HUES48 (cell line): ENCODE data around the gene ASB2.

Experiments used
- H3K27ac ChIP-seq: one replicate; pipeline ENCODE4 v1.7.0; 2013; ENCODE audit warnings: low read depth, low read length, inconsistent platforms
- H3K27me3 ChIP-seq: 2 replicates; pipeline ENCODE4 v1.6.1; 2013; ENCODE audit warnings: mild to moderate bottlenecking, low read length; ENCODE audit not compliant: control insufficient read depth, insufficient read depth
- H3K36me3 ChIP-seq: 2 replicates; pipeline ENCODE4 v1.6.1; 2013; ENCODE audit warnings: low read length; ENCODE audit not compliant: control insufficient read depth, insufficient read depth
- H3K4me1 ChIP-seq: 2 replicates; pipeline ENCODE4 v1.6.1; 2013; ENCODE audit warnings: mild to moderate bottlenecking, low read length; ENCODE audit not compliant: control insufficient read depth, insufficient read depth
- H3K4me3 ChIP-seq: 2 replicates; pipeline ENCODE4 v1.5.1; 2013; ENCODE audit warnings: mild to moderate bottlenecking, low read depth, low read length
- H3K9ac ChIP-seq: 2 replicates; pipeline ENCODE4 v1.6.1; 2013; ENCODE audit warnings: mild to moderate bottlenecking, low read depth, low read length, moderate library complexity
- H3K9me3 ChIP-seq: 2 replicates; pipeline ENCODE4 v1.6.1; 2013; ENCODE audit warnings: low read length; ENCODE audit not compliant: control insufficient read depth, insufficient read depth

Gene ASB2

DNA sequence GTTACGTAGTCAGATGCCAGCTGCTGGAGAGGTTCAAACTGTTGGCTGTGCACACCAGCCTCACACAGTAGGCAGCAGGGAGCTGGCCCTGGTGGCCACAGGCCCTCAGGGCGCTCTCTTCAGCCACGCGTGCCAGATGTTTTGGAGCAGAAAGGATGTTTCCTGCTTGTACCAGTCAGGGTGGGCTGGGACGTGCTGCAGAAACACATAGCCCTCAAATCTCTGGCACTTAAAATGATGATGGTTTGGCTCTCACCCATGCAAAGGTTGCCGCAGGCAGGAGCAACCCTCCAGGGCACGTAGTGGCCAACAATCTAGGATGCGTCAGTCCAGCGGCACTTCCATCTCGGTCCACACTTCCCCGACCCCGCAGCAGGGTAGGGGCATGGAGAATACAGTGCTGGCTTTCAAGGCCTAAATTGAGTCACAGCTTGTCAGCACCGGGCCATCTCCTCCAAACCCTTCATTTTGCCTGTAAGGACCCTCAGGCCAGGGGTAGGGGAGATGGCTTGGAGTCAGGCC is 50.9 kb downstream of the ASB2 start:
- Histone ChIP-seq H3K9ac (no peak overlapping the region), H3K36me3 (no peaks in the 10 kb centered on the region), H3K27ac (no peak overlapping the region), H3K9me3 (no peaks in the 10 kb centered on the region), H3K27me3 (no peaks in the 10 kb centered on the region), H3K4me1 (no peaks in the 10 kb centered on the region), H3K4me3 (no peak overlapping the region)

DNA sequence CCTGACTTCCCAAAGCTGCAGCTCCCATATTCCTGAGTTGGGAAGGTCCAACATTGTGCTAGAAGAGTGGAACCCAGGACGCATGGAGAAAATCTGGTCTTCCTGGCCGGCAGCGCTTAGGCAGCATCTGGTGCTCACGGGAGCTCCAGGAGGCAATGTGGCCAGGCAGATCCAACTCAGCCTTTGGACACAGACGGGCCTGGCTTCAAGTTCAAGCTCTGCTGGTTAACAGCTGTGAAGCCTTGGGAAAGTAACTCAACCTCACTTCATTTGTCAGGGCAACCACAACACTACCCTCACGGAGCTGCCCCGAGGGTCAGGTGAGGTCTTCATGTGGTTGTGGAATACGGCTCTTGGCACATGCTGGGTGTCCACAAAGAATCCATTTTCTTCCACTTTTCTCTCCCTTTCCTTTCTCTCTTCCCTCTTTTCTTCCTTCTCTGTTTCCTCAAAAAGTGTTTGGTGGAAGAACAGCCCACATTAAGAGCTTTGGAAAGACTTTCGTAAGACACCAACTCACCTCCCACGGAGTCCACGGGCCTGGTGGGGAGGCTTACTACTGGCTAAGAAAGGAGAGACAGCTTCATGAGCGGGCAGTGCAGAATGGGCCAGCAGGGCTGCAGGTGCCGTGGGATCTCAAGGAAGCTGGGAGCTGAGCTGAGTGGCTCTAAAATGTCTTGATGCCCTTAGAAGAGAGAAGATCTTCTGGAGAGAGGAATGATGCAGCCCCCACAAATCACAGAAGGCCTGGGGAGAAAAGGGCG is 51.6 kb downstream of the ASB2 start:
- Histone ChIP-seq H3K9ac (no peak overlapping the region), H3K9me3 (no peaks in the 10 kb centered on the region), H3K27ac (no peak overlapping the region), H3K4me3 (no peak overlapping the region), H3K4me1 (no peaks in the 10 kb centered on the region), H3K36me3 (no peaks in the 10 kb centered on the region), H3K27me3 (no peaks in the 10 kb centered on the region)

DNA sequence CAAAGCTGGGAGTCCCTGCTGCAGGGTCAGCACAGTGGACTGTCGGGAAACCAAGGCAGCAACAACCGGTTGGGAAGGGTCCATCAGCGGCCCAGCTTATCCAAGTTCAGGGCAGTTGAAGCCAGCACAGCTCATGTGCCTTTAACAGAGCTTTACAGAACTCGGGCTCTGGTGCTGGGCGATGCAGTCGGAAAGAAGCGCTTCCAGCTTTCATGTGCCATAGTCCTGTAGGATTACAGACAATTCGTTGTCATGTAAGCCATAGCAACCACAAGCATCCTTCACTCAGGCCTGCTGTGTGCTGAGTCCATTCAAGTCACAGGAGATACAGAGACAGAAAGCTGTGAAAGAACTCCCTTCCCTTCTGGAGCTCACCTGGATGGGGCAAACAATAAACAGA is 52.7 kb downstream of the ASB2 start:
- Histone ChIP-seq H3K27ac (no peak overlapping the region), H3K9me3 (no peaks in the 10 kb centered on the region), H3K4me3 (no peak overlapping the region), H3K4me1 (no peaks in the 10 kb centered on the region), H3K36me3 (no peaks in the 10 kb centered on the region), H3K9ac (no peak overlapping the region), H3K27me3 (no peaks in the 10 kb centered on the region)

DNA sequence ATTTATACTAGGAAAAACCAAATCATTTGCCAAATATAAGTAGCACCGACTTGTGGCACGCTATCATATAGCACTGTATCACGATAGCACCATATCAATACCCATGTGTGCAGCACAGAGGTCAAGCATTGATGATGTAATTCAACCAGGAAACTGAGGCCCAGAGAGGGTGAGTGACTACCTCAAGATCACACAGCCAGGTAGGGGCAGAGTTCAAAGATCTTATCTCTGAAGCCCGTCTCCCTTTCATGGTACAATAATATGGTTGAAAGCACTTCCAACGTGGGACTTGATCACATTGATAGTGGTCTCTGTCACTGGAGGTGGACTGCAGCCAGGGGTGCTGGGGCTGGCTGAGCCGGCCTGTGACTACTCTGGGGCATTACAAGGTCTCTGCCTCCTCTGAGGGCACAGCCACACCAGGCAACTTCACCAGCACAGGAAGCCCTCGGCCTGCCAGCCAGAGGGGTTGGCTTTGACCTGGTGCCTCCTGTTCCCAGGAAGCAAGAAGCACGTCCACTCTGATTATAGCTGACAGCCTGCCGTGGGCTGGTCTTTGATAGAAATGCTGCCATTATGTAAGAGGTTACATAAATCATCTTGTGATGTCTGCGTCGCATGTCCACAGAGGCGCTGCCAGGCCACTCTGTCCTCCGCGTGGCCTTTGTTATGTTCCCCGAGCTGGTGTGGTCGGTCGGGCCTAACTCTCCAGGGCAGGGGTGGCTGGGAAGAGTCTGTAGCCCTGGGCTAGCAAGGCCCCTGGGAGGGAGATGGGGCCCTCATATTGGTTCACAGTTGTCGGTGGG is 55.2 kb downstream of the ASB2 start:
- no peaks in the 10 kb centered on the region for H3K27me3 ChIP-seq
- H3K36me3 ChIP-seq = no peaks in the 10 kb centered on the region
- H3K9me3 ChIP-seq = no peaks in the 10 kb centered on the region
- H3K4me3 ChIP-seq = no peak overlapping the region
- H3K4me1 ChIP-seq = no peaks in the 10 kb centered on the region
- H3K9ac ChIP-seq = no peak overlapping the region
- H3K27ac ChIP-seq = no peak overlapping the region

DNA sequence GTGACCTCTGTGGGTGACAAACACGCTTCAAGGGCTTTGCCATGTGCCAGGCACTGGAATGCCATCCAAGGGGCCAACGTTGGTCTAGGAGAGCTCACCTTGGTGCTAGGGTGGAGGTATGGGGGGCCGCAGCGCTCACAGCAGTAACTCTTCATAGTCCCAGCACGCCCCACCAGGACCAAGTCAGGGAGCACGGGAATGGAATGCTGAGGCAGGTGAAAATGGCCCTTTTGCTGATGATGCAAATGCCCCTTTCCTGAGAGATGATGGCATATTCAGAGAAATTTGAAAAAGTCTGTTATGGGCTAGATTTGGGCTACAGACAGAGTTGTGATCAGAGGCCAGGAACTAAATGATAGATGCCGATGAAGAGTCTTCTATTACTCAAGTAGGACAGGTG is 59.2 kb downstream of the ASB2 start:
- Histone ChIP-seq H3K27ac (no peak overlapping the region), H3K9ac (no peak overlapping the region), H3K4me1 (no peaks in the 10 kb centered on the region), H3K4me3 (no peak overlapping the region), H3K27me3 (no peaks in the 10 kb centered on the region), H3K9me3 (no peaks in the 10 kb centered on the region), H3K36me3 (no peaks in the 10 kb centered on the region)

DNA sequence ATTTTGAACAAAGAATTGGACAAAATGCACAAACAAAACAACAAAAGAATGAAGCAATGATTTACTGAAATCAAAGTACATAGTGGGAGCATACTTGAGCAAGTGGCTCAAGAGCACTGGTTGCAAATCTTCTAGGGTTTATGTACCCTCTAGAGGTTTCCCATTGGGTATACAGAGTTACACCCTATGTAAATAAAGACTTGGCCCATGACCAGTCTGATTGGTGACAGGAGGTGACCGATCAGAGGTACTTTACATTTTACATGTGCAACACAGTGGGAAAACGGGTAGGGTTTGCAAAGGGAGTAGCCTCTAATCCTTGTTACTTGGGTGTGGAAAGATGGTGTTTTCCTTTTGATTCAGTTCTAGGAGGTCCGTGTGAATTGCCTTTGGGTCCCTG is 59.9 kb downstream of the ASB2 start:
- Histone ChIP-seq H3K36me3 (no peaks in the 10 kb centered on the region), H3K4me3 (no peak overlapping the region), H3K4me1 (no peaks in the 10 kb centered on the region), H3K27me3 (no peaks in the 10 kb centered on the region), H3K27ac (no peak overlapping the region), H3K9ac (no peak overlapping the region), H3K9me3 (no peaks in the 10 kb centered on the region)

DNA sequence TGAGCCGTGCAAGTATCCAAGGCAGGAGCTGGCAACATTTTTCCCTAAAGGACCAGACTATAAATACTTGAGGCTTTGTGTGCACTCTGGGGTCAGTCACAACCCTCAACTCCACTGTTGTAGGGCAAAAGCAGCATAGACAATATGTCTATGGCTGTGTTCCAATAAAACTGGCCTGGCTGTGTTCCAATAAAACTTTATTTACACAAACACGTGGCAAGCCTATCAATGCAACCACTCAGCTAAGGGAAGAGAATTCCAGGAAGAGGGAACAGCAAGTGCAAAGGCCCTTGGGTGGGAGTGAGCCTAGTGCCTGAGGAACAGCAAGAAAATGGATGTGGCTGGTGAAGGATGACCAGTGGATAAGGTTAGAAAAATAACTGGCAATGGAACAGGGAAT is 60.6 kb downstream of the ASB2 start:
- Histone ChIP-seq H3K9ac (no peak overlapping the region), H3K9me3 (no peaks in the 10 kb centered on the region), H3K4me1 (no peaks in the 10 kb centered on the region), H3K27ac (no peak overlapping the region), H3K4me3 (no peak overlapping the region), H3K36me3 (no peaks in the 10 kb centered on the region), H3K27me3 (no peaks in the 10 kb centered on the region)

DNA sequence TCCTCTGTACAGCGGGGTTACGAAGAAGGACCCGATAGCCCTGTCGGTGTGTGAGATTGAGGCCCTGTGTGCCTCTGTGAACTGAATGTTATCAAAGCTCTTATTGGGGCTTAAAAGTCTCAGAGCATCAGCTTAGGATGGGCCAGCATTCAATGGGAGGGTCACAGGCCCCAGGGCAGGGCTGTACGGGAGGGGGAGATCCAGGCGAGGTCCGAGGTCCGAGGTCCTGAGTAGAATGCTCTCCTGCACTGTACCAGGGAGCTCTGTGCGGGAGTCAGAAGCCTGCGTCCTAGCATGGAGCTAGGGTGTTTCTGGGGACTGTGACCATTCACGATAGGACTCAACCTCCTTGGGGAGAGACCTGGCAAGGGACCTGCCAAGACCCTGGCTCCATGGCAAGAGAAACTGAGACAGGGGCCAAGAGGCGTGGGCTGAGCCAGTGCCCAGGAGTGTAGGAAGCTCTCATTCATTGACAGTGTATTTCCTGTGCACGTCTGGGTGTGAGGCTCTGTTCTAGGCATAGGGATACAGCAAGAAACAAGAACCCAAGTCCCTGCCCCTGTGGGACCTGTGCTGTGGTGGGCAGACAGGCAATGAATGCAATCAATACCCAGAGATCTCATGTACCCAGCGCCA is 61.2 kb downstream of the ASB2 start:
- Histone ChIP-seq H3K4me3 (no peak overlapping the region), H3K9me3 (no peaks in the 10 kb centered on the region), H3K9ac (no peak overlapping the region), H3K27me3 (no peaks in the 10 kb centered on the region), H3K36me3 (no peaks in the 10 kb centered on the region), H3K4me1 (no peaks in the 10 kb centered on the region), H3K27ac (no peak overlapping the region)

DNA sequence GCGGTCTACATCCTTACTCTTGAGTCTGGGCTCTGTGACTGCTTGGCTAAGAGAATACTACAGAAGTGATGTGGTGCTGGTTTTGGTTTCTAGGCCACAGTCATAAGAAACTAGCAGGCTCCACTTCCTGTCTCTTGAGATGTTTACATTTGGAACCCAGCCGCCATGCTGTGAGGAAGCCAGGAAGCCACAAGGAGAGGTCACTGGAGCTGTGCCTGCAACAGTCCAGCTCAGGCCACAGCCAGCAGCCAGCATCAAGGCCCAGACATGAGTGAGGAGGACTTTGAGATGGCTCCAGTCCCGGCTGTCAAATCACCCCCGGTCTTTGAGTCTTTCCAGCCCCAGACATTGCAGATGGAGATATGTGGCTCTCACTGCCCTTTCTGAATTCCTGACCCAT is 62.1 kb downstream of the ASB2 start:
- H3K4me1 ChIP-seq = no peaks in the 10 kb centered on the region
- H3K9me3 ChIP-seq = no peaks in the 10 kb centered on the region
- H3K36me3 ChIP-seq = no peaks in the 10 kb centered on the region
- no peaks in the 10 kb centered on the region for H3K27me3 ChIP-seq
- H3K9ac ChIP-seq = no peak overlapping the region
- no peak overlapping the region for H3K27ac ChIP-seq
- no peak overlapping the region for H3K4me3 ChIP-seq

DNA sequence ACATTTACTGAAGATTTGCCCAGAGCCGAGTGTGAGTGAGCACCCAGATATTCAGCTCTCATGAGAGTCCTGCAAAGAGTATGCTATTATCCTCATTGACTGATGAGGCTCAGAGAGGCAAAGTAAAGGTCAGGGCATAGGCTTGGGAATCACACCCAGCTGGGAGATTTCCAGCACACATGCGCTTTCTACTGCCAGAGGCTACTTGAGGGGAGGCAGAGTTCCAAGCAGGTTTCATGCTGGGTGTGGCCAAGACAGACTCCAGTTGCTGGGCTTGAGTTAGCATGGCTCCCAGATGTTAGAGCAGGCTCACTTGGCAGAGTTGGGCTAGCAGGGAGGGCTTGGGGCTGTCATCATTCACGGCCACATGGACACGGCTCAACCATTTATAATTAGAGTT is 63.6 kb downstream of the ASB2 start:
- Histone ChIP-seq H3K4me1 (no peaks in the 10 kb centered on the region), H3K4me3 (no peak overlapping the region), H3K36me3 (no peaks in the 10 kb centered on the region), H3K27ac (no peak overlapping the region), H3K27me3 (no peaks in the 10 kb centered on the region), H3K9ac (no peak overlapping the region), H3K9me3 (no peaks in the 10 kb centered on the region)
